IPS-18a (cell line): Measurements from ENCODE around the gene ZSWIM4.

ENCODE experiments used
- H3K27ac ChIP-seq: one replicate; pipeline ENCODE4 v1.5.1; 2013; ENCODE audit warnings: low read length
- H3K27me3 ChIP-seq: one replicate; pipeline ENCODE4 v1.6.1; 2013; ENCODE audit warnings: mild to moderate bottlenecking, low read length; ENCODE audit not compliant: control insufficient read depth, insufficient read depth
- H3K36me3 ChIP-seq: one replicate; pipeline ENCODE4 v1.6.1; 2013; ENCODE audit warnings: low read depth, low read length; ENCODE audit not compliant: control insufficient read depth
- H3K4me1 ChIP-seq: one replicate; pipeline ENCODE4 v1.6.1; 2013; ENCODE audit warnings: low read depth, low read length; ENCODE audit not compliant: control insufficient read depth
- H3K4me3 ChIP-seq: one replicate; pipeline ENCODE4 v1.5.1; 2013; ENCODE audit warnings: low read length
- H3K9ac ChIP-seq: one replicate; pipeline ENCODE4 v1.6.1; 2013; ENCODE audit warnings: mild to moderate bottlenecking, low read length, moderate library complexity
- H3K9me3 ChIP-seq: one replicate; pipeline ENCODE4 v1.6.1; 2013; ENCODE audit warnings: low read depth, low read length; ENCODE audit not compliant: control insufficient read depth

ZSWIM4 gene

GRCh38 chr19:13840305-13841085 lies 45.3 kb downstream of the ZSWIM4 start:
- H3K9me3 ChIP-seq, result no peaks in the 10 kb centered on the region
- H3K36me3 ChIP-seq, result no peaks in the 10 kb centered on the region
- H3K4me1 ChIP-seq, result peaks cover 14% of the 10 kb centered on the region
- H3K9ac ChIP-seq, result no peak overlapping the region
- H3K4me3 ChIP-seq, result no peak overlapping the region
- no peaks in the 10 kb centered on the region for H3K27me3 ChIP-seq
- no peak overlapping the region for H3K27ac ChIP-seq

GRCh38 chr19:13841086-13841961 lies 46.1 kb downstream of the ZSWIM4 start:
- Histone ChIP-seq H3K9ac (peak overlapping the region; percentile 39), H3K27ac (no peak overlapping the region), H3K9me3 (no peaks in the 10 kb centered on the region), H3K4me3 (peak overlapping the region; percentile 58), H3K36me3 (no peaks in the 10 kb centered on the region), H3K4me1 (peaks cover 14% of the 10 kb centered on the region), H3K27me3 (no peaks in the 10 kb centered on the region)

- H3K27me3 ChIP-seq, result no peaks in the 10 kb centered on the region
- peaks cover 18% of the 10 kb centered on the region for H3K4me1 ChIP-seq
- H3K4me3 ChIP-seq, result peak overlapping the region; percentile 58
- H3K9ac ChIP-seq, result peak overlapping the region; percentile 39
- no peak overlapping the region for H3K27ac ChIP-seq
- H3K36me3 ChIP-seq, result no peaks in the 10 kb centered on the region
- H3K9me3 ChIP-seq, result no peaks in the 10 kb centered on the region
These were observed 46.7 kb downstream of the ZSWIM4 start for GRCh38 chr19:13841962-13842290.

GRCh38 chr19:13842291-13843103 lies 47.3 kb downstream of the ZSWIM4 start:
- Histone ChIP-seq H3K36me3 (no peaks in the 10 kb centered on the region), H3K9ac (peak overlapping the region; percentile 48), H3K4me1 (peaks cover 19% of the 10 kb centered on the region), H3K9me3 (no peaks in the 10 kb centered on the region), H3K27ac (no peak overlapping the region), H3K4me3 (peak overlapping the region; percentile 58), H3K27me3 (no peaks in the 10 kb centered on the region)

- no peak overlapping the region for H3K27ac ChIP-seq
- peak overlapping the region; percentile 48 for H3K9ac ChIP-seq
- no peaks in the 10 kb centered on the region for H3K27me3 ChIP-seq
- peak overlapping the region; percentile 58 for H3K4me3 ChIP-seq
- peaks cover 19% of the 10 kb centered on the region for H3K4me1 ChIP-seq
- H3K36me3 ChIP-seq, result no peaks in the 10 kb centered on the region
- no peaks in the 10 kb centered on the region for H3K9me3 ChIP-seq
These were observed 48.1 kb downstream of the ZSWIM4 start for GRCh38 chr19:13843104-13843921.

GRCh38 chr19:13844130-13844631 lies 48.9 kb downstream of the ZSWIM4 start:
- Histone ChIP-seq H3K9ac (no peak overlapping the region), H3K9me3 (no peaks in the 10 kb centered on the region), H3K4me3 (no peak overlapping the region), H3K4me1 (peaks cover 19% of the 10 kb centered on the region), H3K27ac (no peak overlapping the region), H3K27me3 (no peaks in the 10 kb centered on the region), H3K36me3 (no peaks in the 10 kb centered on the region)

- Histone ChIP-seq H3K27ac (peak overlapping the region; percentile 89), H3K36me3 (no peaks in the 10 kb centered on the region), H3K4me3 (peak overlapping the region; percentile 76), H3K27me3 (no peaks in the 10 kb centered on the region), H3K9me3 (no peaks in the 10 kb centered on the region), H3K9ac (peak overlapping the region; percentile 98), H3K4me1 (peaks cover 23% of the 10 kb centered on the region)
These were observed 51.5 kb downstream of the ZSWIM4 start for GRCh38 chr19:13846557-13847406.

- peak overlapping the region; percentile 89 for H3K27ac ChIP-seq
- peaks cover 23% of the 10 kb centered on the region for H3K4me1 ChIP-seq
- H3K4me3 ChIP-seq, result peak overlapping the region; percentile 76
- no peaks in the 10 kb centered on the region for H3K36me3 ChIP-seq
- no peaks in the 10 kb centered on the region for H3K9me3 ChIP-seq
- no peaks in the 10 kb centered on the region for H3K27me3 ChIP-seq
- H3K9ac ChIP-seq, result peak overlapping the region; percentile 98
These were observed 52.4 kb downstream of the ZSWIM4 start for GRCh38 chr19:13847407-13848339.

- Histone ChIP-seq H3K4me1 (peaks cover 20% of the 10 kb centered on the region), H3K36me3 (no peaks in the 10 kb centered on the region), H3K4me3 (no peak overlapping the region), H3K9me3 (no peaks in the 10 kb centered on the region), H3K27me3 (no peaks in the 10 kb centered on the region), H3K27ac (no peak overlapping the region), H3K9ac (peak overlapping the region; percentile 98)
These were observed 53.1 kb downstream of the ZSWIM4 start for GRCh38 chr19:13848340-13848677.
